M059J (cell line): ENCODE results near the gene DUSP5. TPM values are rescaled to one million over a fixed set of nuclear protein-coding genes. Genes with fewer than 3 reads are reported as not detected.
A peak's percentile ranks its signal among the peaks of the same experiment; 100 is the strongest.

ENCODE experiments used
- DNase-seq: peaks from one replicate; pipeline ENCODE4 v3.0.0-alpha.2; 2012; ENCODE audit warnings: low read depth
- total RNA-seq: library from RNA; depleted of rRNA; stranded (reverse); fragments of >200 nt; shearing (Covaris generic); gene quantifications from 2 replicates; pipeline ENCODE4 v1.2.3, GENCODE V29; 2014; rRNA removed

DUSP5 gene
- total RNA-seq, 1 experiment from 2014 or later, result 8.1 TPM

DNA sequence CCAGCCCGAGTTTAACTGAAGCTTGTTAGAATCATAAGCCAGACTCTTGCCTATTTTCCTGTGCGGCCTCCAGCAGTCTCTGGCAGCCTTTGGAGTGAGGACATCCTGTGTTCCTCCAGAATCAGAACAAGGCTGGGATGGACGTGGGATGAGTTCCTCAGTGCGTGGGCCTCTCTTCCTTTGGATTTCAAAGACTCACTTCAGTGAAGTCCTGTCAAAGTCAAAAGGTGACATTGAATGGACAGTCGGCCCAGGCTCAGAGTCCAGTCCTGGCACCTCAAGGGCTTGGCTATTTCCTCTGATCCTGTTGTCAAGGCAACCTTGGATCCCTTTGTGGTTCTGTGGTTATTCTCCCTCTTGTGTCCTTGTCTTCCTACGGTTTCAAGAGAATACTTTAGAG is 48.4 kb downstream of the DUSP5 start:
- peak; percentile 67 for DNase-seq

DNA sequence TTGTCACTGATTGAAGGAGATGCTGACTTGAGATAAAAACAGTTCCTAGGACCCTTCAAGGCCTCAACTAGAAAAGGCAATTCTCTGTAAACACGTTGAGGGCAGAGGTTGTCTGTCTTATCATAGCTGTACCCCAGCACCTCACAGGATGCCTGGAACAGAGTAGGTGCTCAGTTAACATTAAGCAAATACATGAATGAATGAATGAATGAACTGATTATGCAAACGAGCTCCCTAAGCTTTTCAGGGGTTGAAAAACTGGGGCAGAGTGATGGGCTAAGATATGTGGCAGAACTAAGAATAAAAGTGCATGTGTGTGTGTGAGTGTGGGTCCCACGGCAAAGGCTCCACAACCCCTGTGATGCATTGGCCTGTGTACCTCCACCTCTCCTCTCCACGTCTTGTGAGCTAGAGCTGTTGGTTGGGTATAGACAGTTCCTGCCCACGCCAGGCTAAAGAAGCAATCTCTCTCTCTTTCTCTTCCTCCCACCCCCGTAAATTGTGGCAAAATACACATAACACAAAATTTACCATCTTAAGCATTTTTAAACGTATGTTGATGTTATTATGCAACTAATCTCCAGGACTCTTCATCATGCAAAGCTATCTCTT is 48.9 kb downstream of the DUSP5 start:
- DNase-seq, result no peak

DNA sequence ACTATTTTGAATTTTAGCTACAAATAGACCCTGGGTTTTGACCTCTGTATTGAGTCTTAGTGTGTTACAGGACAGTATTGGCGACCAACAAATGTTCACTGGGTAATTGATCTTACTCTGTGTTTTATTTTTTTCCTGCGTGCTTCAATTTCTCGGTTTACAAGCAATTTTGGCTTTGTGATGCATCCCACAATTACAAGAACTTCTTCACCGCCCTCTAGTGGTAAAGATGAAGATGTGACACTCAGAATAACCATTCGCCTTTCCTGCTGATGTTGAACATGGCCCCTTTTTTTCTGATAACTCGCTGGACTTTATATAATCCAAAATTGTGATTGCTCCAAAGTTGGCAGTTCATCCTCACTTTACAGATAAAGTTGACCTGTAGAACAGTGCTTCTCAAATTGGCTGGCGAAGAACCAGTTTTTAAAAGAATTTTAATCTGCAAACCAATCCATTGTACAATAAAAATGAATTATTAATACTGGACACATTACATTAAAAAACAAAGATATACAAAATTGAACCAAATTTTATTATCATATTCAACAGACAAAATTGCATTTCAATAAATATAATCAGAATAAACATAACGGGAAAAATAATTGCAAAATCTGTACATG is 49.5 kb downstream of the DUSP5 start:
- DNase-seq, result peak; percentile 69

DNA sequence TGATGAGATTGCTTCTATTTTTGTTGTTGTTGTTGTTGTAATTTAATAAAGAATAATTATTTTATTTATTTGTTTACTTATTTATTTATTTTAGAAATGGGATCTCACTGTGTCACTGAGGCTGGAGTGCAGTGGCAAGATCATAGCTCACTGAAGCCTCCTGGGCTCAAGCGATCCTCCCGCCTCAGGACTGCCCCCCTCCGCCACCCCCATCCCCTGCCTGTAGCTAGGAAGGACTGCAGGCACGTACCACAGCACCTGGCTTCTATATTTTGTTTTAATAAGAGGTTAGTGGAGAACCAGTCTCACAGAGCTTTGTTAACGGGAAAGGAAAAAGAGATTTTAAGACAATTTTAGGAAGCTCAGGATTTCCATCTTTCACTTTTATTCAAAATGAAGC is 50.3 kb downstream of the DUSP5 start:
- DNase-seq, result no peak

DNA sequence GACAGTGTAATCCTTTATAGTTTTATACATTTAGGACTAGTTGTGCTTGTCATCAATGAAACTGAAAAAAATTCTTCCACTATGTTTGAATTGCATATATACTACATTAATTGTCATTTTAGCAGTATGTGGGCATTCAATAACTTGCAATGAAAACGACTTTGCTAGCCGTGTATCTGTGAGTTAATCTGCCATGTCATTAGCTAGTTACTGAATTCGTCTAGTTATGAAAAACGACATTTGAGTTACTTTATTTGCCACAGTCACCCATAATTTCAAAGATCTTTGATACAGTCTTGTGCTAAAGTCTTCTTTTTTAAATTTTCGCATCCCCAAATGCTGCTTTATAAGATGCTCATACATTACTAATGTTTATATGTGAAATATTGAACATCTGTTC is 51.5 kb downstream of the DUSP5 start:
- DNase-seq, result no peak

DNA sequence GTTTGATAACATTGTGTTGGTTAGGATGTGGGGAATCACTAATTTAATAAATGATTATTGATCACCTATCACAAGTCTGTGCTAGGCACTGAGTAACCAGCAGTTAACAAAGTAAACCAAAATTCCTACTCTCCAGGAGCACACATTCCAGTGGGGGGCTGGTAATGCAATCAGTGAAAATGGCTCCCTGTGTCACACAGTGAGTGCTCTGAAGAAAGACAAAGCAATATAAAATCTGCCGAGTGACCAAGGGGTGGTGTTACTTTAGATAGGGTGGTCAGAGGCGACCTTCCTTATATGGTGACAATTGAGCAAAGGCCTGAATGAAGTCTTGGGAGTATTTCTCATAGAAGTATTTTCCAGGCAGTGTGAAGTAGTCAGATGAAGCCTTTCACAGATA is 56.2 kb downstream of the DUSP5 start:
- no peak for DNase-seq

DNA sequence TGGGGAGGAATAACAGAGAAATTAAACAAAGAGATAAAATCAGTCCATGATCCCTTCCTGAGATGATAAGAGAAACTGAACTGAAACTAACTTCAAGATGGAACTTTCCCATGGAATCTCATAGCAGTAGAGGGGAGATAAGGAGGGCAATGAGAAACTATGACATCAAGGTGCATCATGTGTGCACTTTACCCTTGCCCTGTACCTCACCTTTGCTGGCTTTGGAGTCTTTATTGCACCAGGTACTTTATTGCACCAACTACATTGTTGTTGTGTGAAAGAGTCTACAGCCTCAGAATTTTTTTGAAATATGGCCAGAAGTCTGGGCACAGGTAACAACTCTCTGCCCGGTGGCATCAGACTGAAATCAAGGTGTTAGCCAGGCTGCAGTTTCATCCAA is 58.6 kb downstream of the DUSP5 start:
- DNase-seq, result no peak

DNA sequence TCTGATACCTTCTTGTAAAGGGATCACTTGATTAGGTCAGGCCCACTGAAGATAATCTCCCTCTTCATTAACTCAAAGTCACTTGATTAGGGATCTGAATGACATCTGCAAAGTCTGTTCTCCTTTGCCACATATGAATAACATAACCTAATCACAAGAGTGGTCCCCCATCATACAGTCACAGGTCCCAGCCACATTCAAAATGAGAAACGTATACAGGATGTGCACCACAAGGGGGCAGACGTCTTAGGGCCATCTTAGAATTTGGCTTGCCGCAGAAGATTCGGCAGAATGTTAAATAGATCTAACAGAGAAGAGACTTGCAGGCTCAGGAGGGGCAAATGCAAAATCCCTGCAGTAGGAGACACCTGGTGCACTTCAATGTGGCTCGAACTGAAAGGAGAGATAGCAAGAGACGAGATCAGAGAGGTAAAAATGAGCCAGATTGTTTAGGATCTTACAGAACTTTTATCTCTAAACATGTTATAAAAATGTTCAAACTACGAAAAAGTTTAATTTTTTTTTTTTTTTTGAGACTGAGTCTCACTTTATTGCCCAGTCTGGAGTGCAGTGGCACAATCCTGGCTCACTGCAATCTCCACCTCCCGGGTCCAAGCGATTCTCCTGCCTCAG is 59.4 kb downstream of the DUSP5 start:
- peak; percentile 41 for DNase-seq

DNA sequence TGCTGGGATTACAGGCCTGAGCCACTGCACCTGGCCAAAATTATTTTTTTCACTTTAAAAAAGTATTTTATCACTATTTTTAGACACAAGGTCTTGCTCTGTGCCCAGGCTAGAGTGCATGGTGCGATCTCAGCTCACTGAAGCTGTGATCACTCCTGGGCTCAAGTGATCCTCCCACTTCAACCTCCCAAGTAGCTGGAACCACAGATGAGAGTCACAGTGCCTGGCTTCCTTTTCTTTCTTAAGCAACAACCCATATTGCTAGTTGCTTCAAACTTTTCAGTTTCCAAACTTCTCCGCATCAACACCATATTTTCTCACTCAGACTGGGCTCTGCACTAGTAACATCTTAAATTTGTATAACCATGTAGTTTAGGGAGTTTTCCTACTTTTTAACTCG is 60.3 kb downstream of the DUSP5 start:
- no peak for DNase-seq

DNA sequence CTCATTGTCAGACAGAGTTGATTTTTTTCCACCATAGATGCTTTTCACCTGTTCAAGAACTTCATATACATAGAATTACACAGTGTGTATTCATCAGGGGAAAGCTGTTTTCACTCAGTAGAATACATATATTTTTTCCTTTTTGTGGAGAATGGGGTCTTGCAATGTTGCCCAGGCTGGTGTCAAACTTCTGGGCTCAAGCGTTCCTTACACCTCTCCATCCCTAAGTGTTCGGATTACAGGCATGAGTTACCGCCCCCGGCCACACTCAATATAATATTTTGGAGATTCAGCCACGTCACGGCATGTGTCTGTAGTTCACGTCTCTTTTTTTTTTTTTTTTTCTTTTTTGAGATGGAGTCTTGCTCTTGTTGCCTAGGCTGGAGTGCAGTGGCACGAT is 62.3 kb downstream of the DUSP5 start:
- DNase-seq, result no peak

Other genes starting within 250 kb of the DUSP5 start
- 8.4 and 13.3 TPM in 2 replicates for gene SMNDC1, start 193.0 kb upstream of the DUSP5 start, total RNA-seq
- gene SMC3, start 69.8 kb downstream of the DUSP5 start, total RNA-seq, result 30.1 and 39.3 TPM in 2 replicates
- 0.02 and 1.8 TPM in 2 replicates for gene RBM20, start 146.4 kb downstream of the DUSP5 start, total RNA-seq